IMR-90 (cell line): ENCODE measurements around the gene TNFRSF25. TPM values are rescaled to one million over a fixed set of nuclear protein-coding genes. Genes with fewer than 3 reads are reported as not detected.

ENCODE experiments used
- ATAC-seq: fragments of 200-7000 bp; cut with Tn5 transposase; 2 replicates; pipeline ENCODE4 v1.9.1; 2020; ENCODE audit warnings: low read depth, mild to moderate bottlenecking, moderate library complexity
- BruUV-seq: library from RNA; stranded (reverse); fragments of 400-500 nt; replicated peaks from 2 replicates; lab custom pipeline; 2021; lab: Mats Ljungman, UMichigan
- CTCF ChIA-PET: fragments of 300-600 bp; formaldehyde crosslinking; extraction: SDS; loops from one replicate; lab custom pipeline; 2021; ENCODE audit warnings: antibody characterized with exemption; lab: Yijun Ruan, JAX
- POLR2A ChIA-PET: fragments of 300-600 bp; sonication (Branson Sonifier 250); formaldehyde crosslinking; loops from one replicate; lab custom pipeline; 2022; ENCODE audit warnings: antibody characterized with exemption; ENCODE audit not compliant: unreplicated experiment; lab: Charles Lee
- DNase-seq: peaks from one replicate; pipeline ENCODE4 v3.0.0; 2013
- H2AFZ ChIP-seq: replicated peaks from 2 replicates; pipeline ENCODE3; 2013; ENCODE audit warnings: low read length, mild to moderate bottlenecking; ENCODE audit not compliant: poor library complexity
- H2AK5ac ChIP-seq: 2 replicates; pipeline ENCODE4 v1.6.1; 2013; ENCODE audit warnings: low read depth, low read length, inconsistent platforms
- H2AK9ac ChIP-seq: replicated peaks from 2 replicates; pipeline ENCODE3; 2013; ENCODE audit warnings: mild to moderate bottlenecking, low read depth, low read length, moderate library complexity; ENCODE audit not compliant: poor library complexity
- H2BK120ac ChIP-seq: 2 replicates; pipeline ENCODE4 v1.6.1; 2013; ENCODE audit warnings: low read depth, low read length, inconsistent platforms
- H2BK15ac ChIP-seq: 3 replicates; pipeline ENCODE4 v1.6.1; 2013; ENCODE audit warnings: low read depth, low read length, inconsistent platforms
- H2BK20ac ChIP-seq: 2 replicates; pipeline ENCODE4 v1.6.1; 2013; ENCODE audit warnings: low read depth, mild to moderate bottlenecking, inconsistent platforms, low read length, moderate library complexity
- H2BK5ac ChIP-seq: 2 replicates; pipeline ENCODE4 v1.6.1; 2013; ENCODE audit warnings: mild to moderate bottlenecking, low read depth, low read length, inconsistent platforms; ENCODE audit not compliant: poor library complexity, severe bottlenecking
- H3K14ac ChIP-seq: replicated peaks from 2 replicates; pipeline ENCODE4 v1.6.1; 2013; ENCODE audit warnings: low read depth, low read length, inconsistent platforms
- H3K18ac ChIP-seq: 2 replicates; pipeline ENCODE4 v1.6.1; 2013; ENCODE audit warnings: low read depth, low read length, control low read depth
- H3K23ac ChIP-seq: 2 replicates; pipeline ENCODE4 v1.6.1; 2013; ENCODE audit warnings: low read depth, low read length, inconsistent platforms
- H3K27ac ChIP-seq: 2 replicates; pipeline ENCODE4 v1.5.1; 2013; ENCODE audit warnings: mild to moderate bottlenecking, control low read depth, low read length; ENCODE audit not compliant: insufficient read depth
- H3K27me3 ChIP-seq: 2 replicates; pipeline ENCODE4 v1.6.1; 2013; ENCODE audit warnings: low read length; ENCODE audit not compliant: control insufficient read depth, insufficient read depth
- H3K36me3 ChIP-seq: 2 replicates; pipeline ENCODE4 v1.6.1; 2013; ENCODE audit warnings: low read length, mixed read lengths; ENCODE audit not compliant: control insufficient read depth, insufficient read depth
- H3K4ac ChIP-seq: 2 replicates; pipeline ENCODE4 v1.6.1; 2013; ENCODE audit warnings: low read depth, low read length, inconsistent platforms
- H3K4me1 ChIP-seq: 2 replicates; pipeline ENCODE4 v1.6.1; 2013; ENCODE audit warnings: low read length, mixed read lengths; ENCODE audit not compliant: control insufficient read depth, insufficient read depth
- H3K4me2 ChIP-seq: 2 replicates; pipeline ENCODE4 v1.6.1; 2013; ENCODE audit warnings: low read depth, mild to moderate bottlenecking, control low read depth, low read length, moderate library complexity
- H3K4me3 ChIP-seq: 2 replicates; pipeline ENCODE4 v1.5.1; 2013; ENCODE audit warnings: low read depth, mild to moderate bottlenecking, control low read depth, low read length, moderate library complexity; ENCODE audit not compliant: insufficient read depth
- H3K56ac ChIP-seq: 2 replicates; pipeline ENCODE4 v1.6.1; 2013; ENCODE audit warnings: low read length, inconsistent platforms; ENCODE audit not compliant: insufficient read depth; ENCODE audit errors: extremely low read depth
- H3K79me1 ChIP-seq, 2 experiments: 2 replicates each; pipeline ENCODE4 v1.6.1; 2013; ENCODE audit warnings: low read length in 2 of 2, inconsistent platforms in 1 of 2, low read depth in 1 of 2
- H3K9ac ChIP-seq: 2 replicates; pipeline ENCODE4 v1.6.1; 2013; ENCODE audit warnings: low read depth, low read length, control low read depth
- H3K9me1 ChIP-seq: 2 replicates; pipeline ENCODE4 v1.6.1; 2013; ENCODE audit warnings: low read length, inconsistent platforms; ENCODE audit not compliant: insufficient read depth
- H3K9me3 ChIP-seq: 2 replicates; pipeline ENCODE4 v1.6.1; 2013; ENCODE audit warnings: low read length; ENCODE audit not compliant: control insufficient read depth, insufficient read depth
- H4K20me1 ChIP-seq: 2 replicates; pipeline ENCODE4 v1.6.1; 2013; ENCODE audit warnings: low read length, inconsistent platforms; ENCODE audit not compliant: insufficient read depth
- H4K5ac ChIP-seq: 2 replicates; pipeline ENCODE4 v1.6.1; 2013; ENCODE audit warnings: mild to moderate bottlenecking, low read depth, low read length, control low read depth
- H4K8ac ChIP-seq, 2 experiments: 2 replicates each; pipeline ENCODE4 v1.6.1; 2013; ENCODE audit warnings: low read depth in 2 of 2, low read length in 2 of 2, control low read depth in 1 of 2, inconsistent platforms in 1 of 2
- H4K91ac ChIP-seq: 2 replicates; pipeline ENCODE4 v1.6.1; 2013; ENCODE audit warnings: low read depth, low read length, inconsistent platforms; ENCODE audit not compliant: insufficient read depth
- BHLHE40 ChIP-seq: fragments of 150-350 bp; IDR thresholded peaks from 2 replicates; pipeline ENCODE4 v1.6.1; 2016; ENCODE audit warnings: mild to moderate bottlenecking, low read depth, low read length
- CEBPB ChIP-seq: IDR thresholded peaks from 2 replicates; pipeline ENCODE4 v1.6.1; 2012; ENCODE audit warnings: low read depth, low read length, improper control_type of control experiment
- CHD1 ChIP-seq: IDR thresholded peaks from 2 replicates; pipeline ENCODE4 v1.6.1; 2012; ENCODE audit warnings: low read depth, low read length, improper control_type of control experiment
- FOS ChIP-seq: fragments of 150-350 bp; IDR thresholded peaks from 2 replicates; pipeline ENCODE4 v1.6.1; 2016; ENCODE audit warnings: low read depth, low read length
- MAFK ChIP-seq: IDR thresholded peaks from 2 replicates; pipeline ENCODE4 v1.6.1; 2012; ENCODE audit warnings: low read depth, low read length, improper control_type of control experiment
- MAZ ChIP-seq: IDR thresholded peaks from 2 replicates; pipeline ENCODE4 v1.6.1; 2012; ENCODE audit warnings: low read depth, mild to moderate bottlenecking, low read length, improper control_type of control experiment, moderate library complexity, borderline replicate concordance
- MXI1 ChIP-seq: IDR thresholded peaks from 2 replicates; pipeline ENCODE4 v1.6.1; 2012; ENCODE audit warnings: low read depth, mild to moderate bottlenecking, low read length, moderate library complexity, borderline replicate concordance
- NFE2L2 ChIP-seq: fragments of 150-350 bp; IDR thresholded peaks from 2 replicates; pipeline ENCODE4 v1.6.1; 2016; ENCODE audit warnings: low read depth, mild to moderate bottlenecking, low read length
- POLR2A ChIP-seq: IDR thresholded peaks from 2 replicates; pipeline ENCODE4 v1.6.1; 2012; ENCODE audit warnings: mild to moderate bottlenecking, low read depth, low read length
- RAD21 ChIP-seq: IDR thresholded peaks from 2 replicates; pipeline ENCODE4 v1.6.1; 2012; ENCODE audit warnings: low read length, improper control_type of control experiment
- RCOR1 ChIP-seq: IDR thresholded peaks from 2 replicates; pipeline ENCODE4 v1.6.1; 2012; ENCODE audit warnings: mild to moderate bottlenecking, low read length, improper control_type of control experiment; ENCODE audit not compliant: insufficient replicate concordance
- RFX5 ChIP-seq: IDR thresholded peaks from 2 replicates; pipeline ENCODE4 v1.8.0; 2012; ENCODE audit warnings: low read depth, mild to moderate bottlenecking, low read length, moderate library complexity
- SMC3 ChIP-seq: fragments of 150-350 bp; IDR thresholded peaks from 2 replicates; pipeline ENCODE4 v1.6.1; 2016; ENCODE audit warnings: low read depth, mild to moderate bottlenecking, antibody characterized with exemption, low read length, moderate library complexity
- WGBS, 2 experiments: methylation state at CpG; one replicate each; pipeline versions ENCODE4 v1.1.5 to v1.1.7; 2013; ENCODE audit warnings: missing lambda C conversion rate in 2 of 2; ENCODE audit not compliant: insufficient read length in 1 of 2; ENCODE audit errors: extremely low coverage in 2 of 2; 5-methylcytosine and 5-hydroxymethylcytosine counted together
- dilution Hi-C: fragments of 300-500 bp; cut with HindIII; formaldehyde crosslinking; loops from one replicate; pipeline ENCODE4 v1.14.3; 2018; ENCODE audit warnings: low sequenced_read_pairs; ENCODE audit not compliant: unreplicated experiment
- in situ Hi-C: fragments of 300-500 bp; cut with MboI; formaldehyde crosslinking; loops from 3 replicates; pipeline ENCODE4 v1.14.3; 2019; ENCODE audit warnings: low sequenced_read_pairs, inconsistent platforms, mixed read lengths
- intact Hi-C: fragments of 100-400 bp; cut with micrococcal nuclease; formaldehyde crosslinking; loops from 2 replicates; pipeline ENCODE4 v1.10.0; 2022
- polyA plus RNA-seq, 3 experiments: library from polyadenylated mRNA; depleted of rRNA; stranded (reverse); fragments of >200 nt; gene quantifications; 2 replicates each; pipeline ENCODE4 v1.2.3, GENCODE V29; 2012; ENCODE audit warnings: low replicate concordance in 1 of 3
- total RNA-seq: library from RNA; depleted of rRNA; stranded (reverse); fragments of >200 nt; gene quantifications from 2 replicates; pipeline ENCODE4 v1.2.3, GENCODE V29; 2012
- TF ChIP-seq, protein P1 (sequence below): fragments of 150-350 bp; IDR thresholded peaks from 2 replicates; pipeline ENCODE4 v1.6.1; 2016; ENCODE audit warnings: low read depth, mild to moderate bottlenecking, low read length, moderate library complexity, borderline replicate concordance
- TF ChIP-seq, protein P2 (sequence below): conservative IDR thresholded peaks from 2 replicates; pipeline ENCODE4 v1.5.1; 2012; ENCODE audit warnings: mild to moderate bottlenecking, low read depth, low read length, improper control_type of control experiment
- TF ChIP-seq, protein P3 (sequence below): fragments of 150-350 bp; IDR thresholded peaks from 2 replicates; pipeline ENCODE4 v1.6.1; 2017; ENCODE audit warnings: mild to moderate bottlenecking, antibody characterized with exemption, low read length, low read depth

TNFRSF25 gene
- total and polyA plus RNA-seq, 2 of the 4 experiments (the other 2 are of a cell fraction): 1.3 to 11.2 TPM

DNA sequence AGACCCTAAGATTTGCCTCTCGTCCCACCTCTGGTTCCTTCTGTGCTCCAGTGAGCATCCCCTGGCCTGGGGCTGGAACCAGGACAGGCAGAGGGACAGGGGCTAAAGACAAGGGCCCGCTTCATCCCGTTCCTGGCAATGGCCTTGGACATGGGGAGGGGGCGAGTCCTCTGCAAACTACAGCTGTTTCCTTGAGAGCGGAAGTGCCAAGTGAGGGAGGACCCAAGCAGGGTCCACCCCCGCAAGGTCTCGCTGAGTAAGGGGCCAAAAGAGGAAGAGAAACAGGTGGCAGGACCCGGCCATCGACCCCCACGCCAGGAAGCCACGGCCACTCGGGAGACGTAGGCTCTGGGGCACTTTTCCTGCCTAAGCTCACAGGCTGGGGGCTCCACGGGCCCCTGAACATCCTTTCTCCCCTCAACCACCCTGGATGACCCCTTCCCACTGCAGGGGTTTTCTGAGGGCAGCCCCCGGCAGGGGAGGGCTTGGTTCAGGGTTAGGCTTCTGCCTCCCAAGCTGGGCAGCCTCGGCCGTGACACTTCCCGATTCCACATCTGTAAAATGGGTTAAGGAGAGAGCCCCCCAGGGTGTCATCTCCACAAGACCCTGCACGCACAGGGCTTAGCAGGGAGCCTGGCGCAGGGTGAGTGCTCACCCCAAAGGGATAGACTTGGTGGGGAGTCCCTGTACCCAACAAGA, 43.4 kb upstream of the TNFRSF25 start:
- intact Hi-C loops (no loop called here), dilution Hi-C loops (no loop called here), in situ Hi-C loops (no loop called here)
- BruUV-seq: no TSS peak
- H3K4ac ChIP-seq: no peak overlapping the region
- H3K27ac ChIP-seq: no peak overlapping the region
- H3K14ac ChIP-seq: no peak overlapping the region
- no peak overlapping the region for H2BK20ac ChIP-seq
- H3K4me1 ChIP-seq: no peaks in the 10 kb centered on the region
- H4K5ac ChIP-seq: no peak overlapping the region
- no peak for ATAC-seq
- no peak overlapping the region for H3K4me3 ChIP-seq
- H2AFZ ChIP-seq: no peak overlapping the region
- H2AK9ac ChIP-seq: no peak overlapping the region
- H3K27me3 ChIP-seq: peaks cover 4% of the 10 kb centered on the region; the same call in 1 of the 2 replicates
- DNase-seq: no peak
- H2BK120ac ChIP-seq: no peak overlapping the region
- H3K36me3 ChIP-seq: no peaks in the 10 kb centered on the region
- H3K79me1 ChIP-seq: no peaks in the 10 kb centered on the region
- H4K8ac ChIP-seq: no peak overlapping the region
- no peaks in the 10 kb centered on the region for H3K9me3 ChIP-seq
- CTCF ChIA-PET: no interaction called here
- H3K4me2 ChIP-seq: no peak overlapping the region
- H2BK15ac ChIP-seq: no peak overlapping the region
- WGBS, 2 experiments: 87% methylated on average over 6 of the region's 20 CpGs; no CpG with 5 or more reads in 1 of the 2 experiments
- H4K20me1 ChIP-seq: no peaks in the 10 kb centered on the region
- H3K56ac ChIP-seq: no peak overlapping the region
- H3K18ac ChIP-seq: no peak overlapping the region
- TF ChIP-seq MAFK: no peak
- no peak for TF ChIP-seq CHD1
- TF ChIP-seq, protein P1, sequence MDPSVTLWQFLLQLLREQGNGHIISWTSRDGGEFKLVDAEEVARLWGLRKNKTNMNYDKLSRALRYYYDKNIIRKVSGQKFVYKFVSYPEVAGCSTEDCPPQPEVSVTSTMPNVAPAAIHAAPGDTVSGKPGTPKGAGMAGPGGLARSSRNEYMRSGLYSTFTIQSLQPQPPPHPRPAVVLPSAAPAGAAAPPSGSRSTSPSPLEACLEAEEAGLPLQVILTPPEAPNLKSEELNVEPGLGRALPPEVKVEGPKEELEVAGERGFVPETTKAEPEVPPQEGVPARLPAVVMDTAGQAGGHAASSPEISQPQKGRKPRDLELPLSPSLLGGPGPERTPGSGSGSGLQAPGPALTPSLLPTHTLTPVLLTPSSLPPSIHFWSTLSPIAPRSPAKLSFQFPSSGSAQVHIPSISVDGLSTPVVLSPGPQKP: no peak
- TF ChIP-seq RFX5: no peak
- no peak for TF ChIP-seq NFE2L2
- no peak for TF ChIP-seq MAZ
- no peak for TF ChIP-seq SMC3
- TF ChIP-seq, protein P2, sequence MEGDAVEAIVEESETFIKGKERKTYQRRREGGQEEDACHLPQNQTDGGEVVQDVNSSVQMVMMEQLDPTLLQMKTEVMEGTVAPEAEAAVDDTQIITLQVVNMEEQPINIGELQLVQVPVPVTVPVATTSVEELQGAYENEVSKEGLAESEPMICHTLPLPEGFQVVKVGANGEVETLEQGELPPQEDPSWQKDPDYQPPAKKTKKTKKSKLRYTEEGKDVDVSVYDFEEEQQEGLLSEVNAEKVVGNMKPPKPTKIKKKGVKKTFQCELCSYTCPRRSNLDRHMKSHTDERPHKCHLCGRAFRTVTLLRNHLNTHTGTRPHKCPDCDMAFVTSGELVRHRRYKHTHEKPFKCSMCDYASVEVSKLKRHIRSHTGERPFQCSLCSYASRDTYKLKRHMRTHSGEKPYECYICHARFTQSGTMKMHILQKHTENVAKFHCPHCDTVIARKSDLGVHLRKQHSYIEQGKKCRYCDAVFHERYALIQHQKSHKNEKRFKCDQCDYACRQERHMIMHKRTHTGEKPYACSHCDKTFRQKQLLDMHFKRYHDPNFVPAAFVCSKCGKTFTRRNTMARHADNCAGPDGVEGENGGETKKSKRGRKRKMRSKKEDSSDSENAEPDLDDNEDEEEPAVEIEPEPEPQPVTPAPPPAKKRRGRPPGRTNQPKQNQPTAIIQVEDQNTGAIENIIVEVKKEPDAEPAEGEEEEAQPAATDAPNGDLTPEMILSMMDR: no peak
- no peak for TF ChIP-seq CEBPB
- TF ChIP-seq POLR2A: no peak
- no peak for TF ChIP-seq FOS
- TF ChIP-seq BHLHE40: no peak
- no peak for TF ChIP-seq RCOR1
- no peak for TF ChIP-seq RAD21
- TF ChIP-seq, protein P3, sequence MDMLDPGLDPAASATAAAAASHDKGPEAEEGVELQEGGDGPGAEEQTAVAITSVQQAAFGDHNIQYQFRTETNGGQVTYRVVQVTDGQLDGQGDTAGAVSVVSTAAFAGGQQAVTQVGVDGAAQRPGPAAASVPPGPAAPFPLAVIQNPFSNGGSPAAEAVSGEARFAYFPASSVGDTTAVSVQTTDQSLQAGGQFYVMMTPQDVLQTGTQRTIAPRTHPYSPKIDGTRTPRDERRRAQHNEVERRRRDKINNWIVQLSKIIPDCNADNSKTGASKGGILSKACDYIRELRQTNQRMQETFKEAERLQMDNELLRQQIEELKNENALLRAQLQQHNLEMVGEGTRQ: no peak
- no peak for TF ChIP-seq MXI1
- no peak overlapping the region for H4K91ac ChIP-seq
- no peak overlapping the region for H3K9ac ChIP-seq
- POLR2A ChIA-PET: no interaction called here
- H2AK5ac ChIP-seq: no peak overlapping the region
- H3K9me1 ChIP-seq: no peaks in the 10 kb centered on the region
- H2BK5ac ChIP-seq: no peak overlapping the region
- no peak overlapping the region for H3K23ac ChIP-seq
